HepG2 (cell line): Measurements from ENCODE around the gene SYN1. TPM values are rescaled to one million over a fixed set of nuclear protein-coding genes. Genes with fewer than 3 reads are reported as not detected.

Source experiments
- CBX5 ChIP-seq: sonication (generic); formaldehyde crosslinking; IDR thresholded peaks from 2 replicates; pipeline ENCODE4 v1.4.0; 2020; ENCODE audit warnings: missing genetic modification reagents, borderline replicate concordance
- HOXA3 ChIP-seq: sonication (generic); formaldehyde crosslinking; IDR thresholded peaks from 2 replicates; pipeline ENCODE4 v1.5.0; 2020; ENCODE audit warnings: missing genetic modification reagents
- KMT2B ChIP-seq: IDR thresholded peaks from 2 replicates; pipeline ENCODE4 v1.6.1; 2016; ENCODE audit warnings: missing genetic modification reagents, missing compliant biosample characterization
- NFRKB ChIP-seq: fragments of 450-650 bp; IDR thresholded peaks from 2 replicates; pipeline ENCODE4 v1.6.1; 2017
- RARA ChIP-seq: IDR thresholded peaks from 2 replicates; pipeline ENCODE4 v1.6.1; 2016; ENCODE audit warnings: missing genetic modification reagents, missing compliant biosample characterization
- SETDB1 ChIP-seq: sonication (generic); formaldehyde crosslinking; IDR thresholded peaks from 2 replicates; pipeline ENCODE4 v1.5.1; 2020; ENCODE audit warnings: missing genetic modification reagents, mild to moderate bottlenecking, borderline replicate concordance
- ZC3H13 ChIP-seq: sonication (generic); formaldehyde crosslinking; IDR thresholded peaks from 2 replicates; pipeline ENCODE4 v1.8.1; 2023; ENCODE audit warnings: mild to moderate bottlenecking, missing genetic modification reagents, moderate library complexity
- ZNF350 ChIP-seq: sonication (generic); formaldehyde crosslinking; IDR thresholded peaks from 2 replicates; pipeline ENCODE4 v1.4.0; 2020; ENCODE audit warnings: mild to moderate bottlenecking, low read depth, missing genetic modification reagents, borderline replicate concordance
- ZNF430 ChIP-seq: sonication (generic); formaldehyde crosslinking; IDR thresholded peaks from 2 replicates; pipeline ENCODE4 v1.9.0; 2021; ENCODE audit warnings: mild to moderate bottlenecking, missing genetic modification reagents
- ZNF614 ChIP-seq: IDR thresholded peaks from 2 replicates; pipeline ENCODE4 v1.6.1; 2018; ENCODE audit warnings: missing biosample characterization, missing genetic modification reagents, inconsistent platforms, borderline replicate concordance
- ZNF616 ChIP-seq: sonication (generic); formaldehyde crosslinking; IDR thresholded peaks from 2 replicates; pipeline ENCODE4 v1.5.0; 2020; ENCODE audit warnings: low read depth, mild to moderate bottlenecking, missing genetic modification reagents
- polyA plus RNA-seq, 8 experiments: library from polyadenylated mRNA; depleted of rRNA in 3 of 8; stranded (reverse) in 7 of 8; unstranded in 1 of 8; fragments of >200 nt; fragmentation: Illumina TruSeq in 4 of 8; extraction: Trizol in 4 of 8; gene quantifications; 2 replicates each; pipeline versions ENCODE4 v1.2.1 to v1.2.3, GENCODE V29; 2011 to 2016; ENCODE audit warnings: low read depth in 4 of 8, missing spikeins in 1 of 8, mixed read lengths in 1 of 8; ENCODE audit not compliant: insufficient read depth in 1 of 8
- total RNA-seq, 5 experiments: library from RNA; depleted of rRNA; stranded (reverse); fragments of >200 nt; fragmentation: Illumina TruSeq; extraction: Trizol; gene quantifications; 2 replicates each; pipeline ENCODE4 v1.2.3, GENCODE V29; 2016; ENCODE audit warnings: low read depth in 1 of 5
- TF ChIP-seq, protein P1 (sequence below), 2 experiments: sonication (generic) in 1 of 2; formaldehyde crosslinking in 1 of 2; IDR thresholded peaks; 2 replicates each; pipeline versions ENCODE4 v1.4.0 to v1.6.1; 2016 to 2020; ENCODE audit warnings: borderline replicate concordance in 1 of 2, low read depth in 1 of 2, mild to moderate bottlenecking in 1 of 2, missing genetic modification reagents in 1 of 2
- TF ChIP-seq, protein P2 (sequence below): sonication (generic); formaldehyde crosslinking; conservative IDR thresholded peaks from 2 replicates; pipeline ENCODE4 v1.8.1; 2023; ENCODE audit warnings: missing genetic modification reagents
- TF ChIP-seq, protein P3 (sequence below): sonication (generic); formaldehyde crosslinking; IDR thresholded peaks from 2 replicates; pipeline ENCODE4 v1.9.0; 2021; ENCODE audit warnings: missing genetic modification reagents, borderline replicate concordance
- TF ChIP-seq, protein P4 (sequence below): sonication (generic); formaldehyde crosslinking; IDR thresholded peaks from 2 replicates; pipeline ENCODE4 v1.8.0; 2022; ENCODE audit warnings: mild to moderate bottlenecking, missing genetic modification reagents, borderline replicate concordance
- TF ChIP-seq, protein P5 (sequence below): sonication (generic); formaldehyde crosslinking; conservative IDR thresholded peaks from 2 replicates; pipeline ENCODE4 v1.4.0; 2020; ENCODE audit warnings: missing genetic modification reagents

Gene SYN1
- total and polyA plus RNA-seq, 2 of the 13 experiments (the other 11 are each of a cell fraction or from before 2014, with no cell fraction given): not detected

DNA sequence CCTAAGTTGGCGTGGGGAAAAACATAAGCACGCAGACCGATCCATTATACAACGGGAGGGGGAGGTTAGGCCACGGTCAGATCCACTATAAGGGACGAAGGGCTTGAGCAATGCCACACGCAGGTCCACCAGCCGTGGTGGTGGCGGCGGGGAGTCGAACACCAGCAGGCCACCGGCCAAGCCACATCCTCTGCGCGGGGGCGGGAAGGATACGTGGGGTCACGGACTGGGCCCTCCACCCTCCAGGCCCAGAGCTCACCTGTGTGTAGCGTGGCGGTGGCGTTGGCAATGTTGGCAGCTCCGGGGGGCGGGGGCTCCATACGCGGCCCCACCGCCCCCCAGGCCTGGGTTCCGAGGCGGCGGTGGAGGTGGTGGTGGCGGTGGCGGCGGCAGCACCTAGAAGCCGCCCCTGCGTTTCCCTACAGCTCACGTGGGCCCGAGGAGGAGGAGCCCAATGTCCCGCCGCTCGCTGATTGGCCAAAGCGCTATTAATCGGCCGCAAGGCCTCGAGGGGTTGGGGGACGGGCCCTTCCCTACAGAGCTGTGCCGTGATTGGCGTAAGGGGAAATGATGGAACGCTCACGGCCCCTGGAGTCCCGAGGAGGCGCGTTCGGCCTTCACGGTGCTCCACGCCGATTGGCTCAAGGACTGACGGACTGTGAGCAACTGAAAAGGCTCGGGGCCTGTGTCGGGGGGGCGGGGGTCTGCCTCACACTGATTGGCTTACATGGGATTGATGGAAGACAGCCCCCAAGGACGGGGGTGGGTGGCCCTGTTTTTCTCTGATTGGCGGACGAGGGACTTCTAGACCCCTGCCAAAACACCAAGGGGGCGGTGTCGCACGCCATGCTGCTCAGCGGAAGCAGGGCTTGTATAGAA is 30.7 kb upstream of the SYN1 start, which contains the start of gene ELK1 (continued):
- TF ChIP-seq, protein P1, sequence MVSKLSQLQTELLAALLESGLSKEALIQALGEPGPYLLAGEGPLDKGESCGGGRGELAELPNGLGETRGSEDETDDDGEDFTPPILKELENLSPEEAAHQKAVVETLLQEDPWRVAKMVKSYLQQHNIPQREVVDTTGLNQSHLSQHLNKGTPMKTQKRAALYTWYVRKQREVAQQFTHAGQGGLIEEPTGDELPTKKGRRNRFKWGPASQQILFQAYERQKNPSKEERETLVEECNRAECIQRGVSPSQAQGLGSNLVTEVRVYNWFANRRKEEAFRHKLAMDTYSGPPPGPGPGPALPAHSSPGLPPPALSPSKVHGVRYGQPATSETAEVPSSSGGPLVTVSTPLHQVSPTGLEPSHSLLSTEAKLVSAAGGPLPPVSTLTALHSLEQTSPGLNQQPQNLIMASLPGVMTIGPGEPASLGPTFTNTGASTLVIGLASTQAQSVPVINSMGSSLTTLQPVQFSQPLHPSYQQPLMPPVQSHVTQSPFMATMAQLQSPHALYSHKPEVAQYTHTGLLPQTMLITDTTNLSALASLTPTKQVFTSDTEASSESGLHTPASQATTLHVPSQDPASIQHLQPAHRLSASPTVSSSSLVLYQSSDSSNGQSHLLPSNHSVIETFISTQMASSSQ (IDR thresholded peaks at IDR 0.05; ENCODE audit: low read depth): no peak
- TF ChIP-seq, protein P1 (CRISPR knock-in tag; IDR thresholded peaks at IDR 0.05; ENCODE audit: borderline replicate concordance): no peak
- TF ChIP-seq, protein P2, sequence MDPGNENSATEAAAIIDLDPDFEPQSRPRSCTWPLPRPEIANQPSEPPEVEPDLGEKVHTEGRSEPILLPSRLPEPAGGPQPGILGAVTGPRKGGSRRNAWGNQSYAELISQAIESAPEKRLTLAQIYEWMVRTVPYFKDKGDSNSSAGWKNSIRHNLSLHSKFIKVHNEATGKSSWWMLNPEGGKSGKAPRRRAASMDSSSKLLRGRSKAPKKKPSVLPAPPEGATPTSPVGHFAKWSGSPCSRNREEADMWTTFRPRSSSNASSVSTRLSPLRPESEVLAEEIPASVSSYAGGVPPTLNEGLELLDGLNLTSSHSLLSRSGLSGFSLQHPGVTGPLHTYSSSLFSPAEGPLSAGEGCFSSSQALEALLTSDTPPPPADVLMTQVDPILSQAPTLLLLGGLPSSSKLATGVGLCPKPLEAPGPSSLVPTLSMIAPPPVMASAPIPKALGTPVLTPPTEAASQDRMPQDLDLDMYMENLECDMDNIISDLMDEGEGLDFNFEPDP (CRISPR knock-in tag): no peak
- no peak for TF ChIP-seq RARA (CRISPR knock-in tag)
- no peak for TF ChIP-seq ZNF614 (CRISPR knock-in tag)
- no peak for TF ChIP-seq ZNF350 (CRISPR knock-in tag)
- no peak for TF ChIP-seq KMT2B (CRISPR knock-in tag)
- TF ChIP-seq ZNF430 (CRISPR knock-in tag): no peak
- TF ChIP-seq, protein P3, sequence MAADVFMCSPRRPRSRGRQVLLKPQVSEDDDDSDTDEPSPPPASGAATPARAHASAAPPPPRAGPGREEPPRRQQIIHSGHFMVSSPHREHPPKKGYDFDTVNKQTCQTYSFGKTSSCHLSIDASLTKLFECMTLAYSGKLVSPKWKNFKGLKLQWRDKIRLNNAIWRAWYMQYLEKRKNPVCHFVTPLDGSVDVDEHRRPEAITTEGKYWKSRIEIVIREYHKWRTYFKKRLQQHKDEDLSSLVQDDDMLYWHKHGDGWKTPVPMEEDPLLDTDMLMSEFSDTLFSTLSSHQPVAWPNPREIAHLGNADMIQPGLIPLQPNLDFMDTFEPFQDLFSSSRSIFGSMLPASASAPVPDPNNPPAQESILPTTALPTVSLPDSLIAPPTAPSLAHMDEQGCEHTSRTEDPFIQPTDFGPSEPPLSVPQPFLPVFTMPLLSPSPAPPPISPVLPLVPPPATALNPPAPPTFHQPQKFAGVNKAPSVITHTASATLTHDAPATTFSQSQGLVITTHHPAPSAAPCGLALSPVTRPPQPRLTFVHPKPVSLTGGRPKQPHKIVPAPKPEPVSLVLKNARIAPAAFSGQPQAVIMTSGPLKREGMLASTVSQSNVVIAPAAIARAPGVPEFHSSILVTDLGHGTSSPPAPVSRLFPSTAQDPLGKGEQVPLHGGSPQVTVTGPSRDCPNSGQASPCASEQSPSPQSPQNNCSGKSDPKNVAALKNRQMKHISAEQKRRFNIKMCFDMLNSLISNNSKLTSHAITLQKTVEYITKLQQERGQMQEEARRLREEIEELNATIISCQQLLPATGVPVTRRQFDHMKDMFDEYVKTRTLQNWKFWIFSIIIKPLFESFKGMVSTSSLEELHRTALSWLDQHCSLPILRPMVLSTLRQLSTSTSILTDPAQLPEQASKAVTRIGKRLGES (CRISPR knock-in tag): no peak
- TF ChIP-seq, protein P4, sequence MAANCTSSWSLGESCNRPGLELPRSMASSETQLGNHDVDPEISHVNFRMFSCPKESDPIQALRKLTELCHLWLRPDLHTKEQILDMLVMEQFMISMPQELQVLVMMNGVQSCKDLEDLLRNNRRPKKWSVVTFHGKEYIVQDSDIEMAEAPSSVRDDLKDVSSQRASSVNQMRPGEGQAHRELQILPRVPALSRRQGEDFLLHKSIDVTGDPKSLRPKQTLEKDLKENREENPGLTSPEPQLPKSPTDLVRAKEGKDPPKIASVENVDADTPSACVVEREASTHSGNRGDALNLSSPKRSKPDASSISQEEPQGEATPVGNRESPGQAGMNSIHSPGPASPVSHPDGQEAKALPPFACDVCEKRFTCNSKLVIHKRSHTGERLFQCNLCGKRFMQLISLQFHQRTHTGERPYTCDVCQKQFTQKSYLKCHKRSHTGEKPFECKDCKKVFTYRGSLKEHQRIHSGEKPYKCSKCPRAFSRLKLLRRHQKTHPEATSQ (CRISPR knock-in tag): no peak
- TF ChIP-seq, protein P5, sequence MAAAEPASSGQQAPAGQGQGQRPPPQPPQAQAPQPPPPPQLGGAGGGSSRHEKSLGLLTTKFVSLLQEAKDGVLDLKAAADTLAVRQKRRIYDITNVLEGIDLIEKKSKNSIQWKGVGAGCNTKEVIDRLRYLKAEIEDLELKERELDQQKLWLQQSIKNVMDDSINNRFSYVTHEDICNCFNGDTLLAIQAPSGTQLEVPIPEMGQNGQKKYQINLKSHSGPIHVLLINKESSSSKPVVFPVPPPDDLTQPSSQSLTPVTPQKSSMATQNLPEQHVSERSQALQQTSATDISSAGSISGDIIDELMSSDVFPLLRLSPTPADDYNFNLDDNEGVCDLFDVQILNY (CRISPR knock-in tag): no peak
- no peak for TF ChIP-seq NFRKB
- TF ChIP-seq CBX5 (CRISPR knock-in tag): no peak
- TF ChIP-seq SETDB1 (CRISPR knock-in tag): no peak
- no peak for TF ChIP-seq ZNF616 (CRISPR knock-in tag)
- TF ChIP-seq ZC3H13 (CRISPR knock-in tag): no peak
- no peak for TF ChIP-seq HOXA3
